WTC11 (cell line): ENCODE results near the gene FAM204A. TPM values are rescaled to one million over a fixed set of nuclear protein-coding genes. Genes with fewer than 3 reads are reported as not detected.

Experiments used
- ATAC-seq: fragments of 200-7000 bp; cut with Tn5 transposase; 2 replicates; pipeline ENCODE4 v1.10.0; 2021; ENCODE audit warnings: mild to moderate bottlenecking, moderate library complexity
- CTCF ChIA-PET: fragments of 300-600 bp; sonication (Branson Sonifier 250); formaldehyde crosslinking; loops from one replicate; lab custom pipeline; 2021; ENCODE audit warnings: antibody characterized with exemption; lab: Charles Lee
- POLR2A ChIA-PET: fragments of 350-600 bp; sonication (Branson Sonifier 250); formaldehyde crosslinking; loops from one replicate; lab custom pipeline; 2021; ENCODE audit warnings: antibody characterized with exemption; lab: Charles Lee
- DNase-seq: peaks from one replicate; pipeline ENCODE4 v3.0.0; 2021; ENCODE audit warnings: low spot score
- H3K27ac Mint-ChIP-seq: 2 replicates; pipeline ENCODE4 v1.8.0; 2021; ENCODE audit warnings: mixed read lengths
- H3K27me3 Mint-ChIP-seq: 2 replicates; pipeline ENCODE4 v1.8.0; 2021; ENCODE audit warnings: low read depth, mild to moderate bottlenecking, moderate library complexity, mixed read lengths
- H3K36me3 Mint-ChIP-seq: 2 replicates; pipeline ENCODE4 v1.8.0; 2021; ENCODE audit warnings: mixed read lengths
- H3K4me1 Mint-ChIP-seq: 2 replicates; pipeline ENCODE4 v1.8.0; 2022; ENCODE audit warnings: mixed read lengths
- H3K4me3 Mint-ChIP-seq: 2 replicates; pipeline ENCODE4 v1.8.0; 2021; ENCODE audit warnings: mild to moderate bottlenecking, moderate library complexity, mixed read lengths
- H3K9me3 Mint-ChIP-seq: 2 replicates; pipeline ENCODE4 v1.8.0; 2021; ENCODE audit warnings: mixed read lengths
- ARID4B ChIP-seq: sonication (generic); formaldehyde crosslinking; IDR thresholded peaks from 2 replicates; pipeline ENCODE4 v1.8.0; 2023; ENCODE audit warnings: missing genetic modification reagents, mild to moderate bottlenecking, borderline replicate concordance
- CREB1 ChIP-seq: sonication (generic); formaldehyde crosslinking; IDR thresholded peaks from 2 replicates; pipeline ENCODE4 v1.8.0; 2023; ENCODE audit warnings: mild to moderate bottlenecking, missing genetic modification reagents
- ESRRA ChIP-seq: sonication (generic); formaldehyde crosslinking; IDR thresholded peaks from 2 replicates; pipeline ENCODE4 v1.8.1; 2022; ENCODE audit warnings: mild to moderate bottlenecking, missing genetic modification reagents, borderline replicate concordance
- FOXJ3 ChIP-seq: sonication (generic); formaldehyde crosslinking; IDR thresholded peaks from 2 replicates; pipeline ENCODE4 v1.9.0; 2021; ENCODE audit warnings: missing genetic modification reagents, mild to moderate bottlenecking, borderline replicate concordance
- GTF2I ChIP-seq: fragments of 250-450 bp; sonication (Bioruptor Pico); conservative IDR thresholded peaks from 2 replicates; pipeline ENCODE4 v1.4.0; 2021; ENCODE audit warnings: mild to moderate bottlenecking
- KAT7 ChIP-seq: sonication (generic); formaldehyde crosslinking; IDR thresholded peaks from 2 replicates; pipeline ENCODE4 v1.8.1; 2023; ENCODE audit warnings: missing genetic modification reagents, mild to moderate bottlenecking, borderline replicate concordance
- MAX ChIP-seq: sonication (generic); formaldehyde crosslinking; IDR thresholded peaks from 2 replicates; pipeline ENCODE4 v1.8.0; 2022; ENCODE audit warnings: mild to moderate bottlenecking, missing genetic modification reagents
- NFATC4 ChIP-seq: fragments of 250-450 bp; sonication (Bioruptor Pico); IDR thresholded peaks from 2 replicates; pipeline ENCODE4 v1.9.0; 2021; ENCODE audit warnings: mild to moderate bottlenecking
- TEAD1 ChIP-seq: sonication (generic); formaldehyde crosslinking; IDR thresholded peaks from 2 replicates; pipeline ENCODE4 v1.8.0; 2022; ENCODE audit warnings: mild to moderate bottlenecking, missing genetic modification reagents
- TP53 ChIP-seq: sonication (generic); formaldehyde crosslinking; IDR thresholded peaks from 2 replicates; pipeline ENCODE4 v1.8.1; 2023; ENCODE audit warnings: mild to moderate bottlenecking, missing genetic modification reagents
- ZBTB21 ChIP-seq: sonication (generic); formaldehyde crosslinking; IDR thresholded peaks from 2 replicates; pipeline ENCODE4 v1.8.1; 2023; ENCODE audit warnings: mild to moderate bottlenecking, missing genetic modification reagents, borderline replicate concordance
- ZNF138 ChIP-seq: sonication (generic); formaldehyde crosslinking; conservative IDR thresholded peaks from 2 replicates; pipeline ENCODE4 v1.8.1; 2022; ENCODE audit warnings: mild to moderate bottlenecking, moderate library complexity, missing genetic modification reagents
- ZNF317 ChIP-seq: sonication (generic); formaldehyde crosslinking; IDR thresholded peaks from 2 replicates; pipeline ENCODE4 v1.8.1; 2023; ENCODE audit warnings: low read depth, mild to moderate bottlenecking, moderate library complexity, missing genetic modification reagents, borderline replicate concordance
- ZNF532 ChIP-seq: fragments of 250-450 bp; sonication (Bioruptor Pico); IDR thresholded peaks from 2 replicates; pipeline ENCODE4 v1.9.0; 2021; ENCODE audit warnings: mild to moderate bottlenecking, borderline replicate concordance
- total RNA-seq: library from RNA; stranded (reverse); gene quantifications from 3 replicates; pipeline ENCODE4 v1.2.3, GENCODE V29; 2021

The FAM204A gene
- total RNA-seq, 1 experiment from 2014 or later: 33.3 TPM

GRCh38 chr10:118256209-118256608 lies 85.9 kb downstream of the FAM204A start:
- Mint-ChIP-seq H3K4me3 (no peak overlapping the region), H3K27ac (no peak overlapping the region), H3K4me1 (peaks cover 18% of the 10 kb centered on the region), H3K9me3 (no peaks in the 10 kb centered on the region), H3K27me3 (peaks cover 88% of the 10 kb centered on the region), H3K36me3 (no peaks in the 10 kb centered on the region)
- DNase-seq: no peak
- TF ChIP-seq NFATC4 (CRISPR knock-in tag) (no peak), ZNF532 (CRISPR knock-in tag) (no peak), ZNF138 (CRISPR knock-in tag) (no peak), ZBTB21 (no peak), ESRRA (CRISPR knock-in tag) (no peak), TP53 (no peak), ZNF317 (CRISPR knock-in tag) (no peak)
- ATAC-seq: no peak
- POLR2A ChIA-PET: no interaction called here
- CTCF ChIA-PET: interaction anchor here (1.0 to 2.9 kb wide), 3 partner anchors 10 to 759 kb away, joined by 3 to 11 read pairs (median 4); no protein-coding TSS in a partner anchor

- Mint-ChIP-seq H3K9me3 (no peaks in the 10 kb centered on the region), H3K27me3 (peaks cover 83% of the 10 kb centered on the region), H3K4me3 (no peak overlapping the region), H3K4me1 (peaks cover 18% of the 10 kb centered on the region), H3K27ac (no peak overlapping the region), H3K36me3 (no peaks in the 10 kb centered on the region)
- TF ChIP-seq CREB1 (CRISPR knock-in tag) (no peak), KAT7 (no peak), NFATC4 (CRISPR knock-in tag) (no peak), FOXJ3 (CRISPR knock-in tag) (no peak), ARID4B (CRISPR knock-in tag) (no peak), ESRRA (CRISPR knock-in tag) (no peak), TEAD1 (CRISPR knock-in tag) (no peak), MAX (no peak)
- ChIA-PET POLR2A (no interaction called here), CTCF (no interaction called here)
- DNase-seq: no peak
- no peak for ATAC-seq
Observed at GRCh38 chr10:118255355-118255754, 86.8 kb downstream of the FAM204A start.

DNA sequence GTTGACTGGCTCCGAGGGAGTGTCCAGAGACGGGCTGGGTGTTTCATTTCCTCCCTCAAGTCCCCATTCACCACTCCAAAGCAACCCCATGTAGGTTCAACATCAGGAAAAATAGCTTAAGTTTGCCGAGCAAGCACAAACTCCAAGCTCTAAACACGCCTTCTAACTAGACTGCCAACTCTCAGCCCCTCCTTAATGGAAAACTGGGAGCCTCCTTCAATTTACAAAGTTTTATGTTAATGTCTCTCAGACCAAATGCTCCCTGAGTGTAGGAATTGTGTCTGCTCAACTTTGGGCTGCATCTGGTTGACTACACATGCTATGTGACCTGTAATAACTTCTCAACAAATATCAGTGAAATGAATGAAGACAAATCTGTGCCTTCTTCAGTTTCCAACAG lies 87.5 kb downstream of the FAM204A start:
- CTCF ChIA-PET: no interaction called here
- no peak overlapping the region for H3K4me3 Mint-ChIP-seq
- no peak for DNase-seq
- H3K4me1 Mint-ChIP-seq: peaks cover 20% of the 10 kb centered on the region
- no peaks in the 10 kb centered on the region for H3K36me3 Mint-ChIP-seq
- TF ChIP-seq GTF2I: no peak
- POLR2A ChIA-PET: no interaction called here
- peaks cover 83% of the 10 kb centered on the region for H3K27me3 Mint-ChIP-seq
- H3K9me3 Mint-ChIP-seq: no peaks in the 10 kb centered on the region
- no peak overlapping the region for H3K27ac Mint-ChIP-seq
- ATAC-seq: no peak
